Activated T-helper 1 cell treated with anti-CD3 and anti-CD28 coated beads, Interleukin-2, amount 50 U/mL, for 16 hours (primary cell): ENCODE measurements around the gene CENPE.

ENCODE experiments used
- DNase-seq, 2 donors: peaks; one replicate each; pipeline ENCODE4 v3.0.0-alpha.2; 2020; ENCODE audit warnings: low read depth in 1 of 2, low spot score in 1 of 2

The CENPE gene

DNA sequence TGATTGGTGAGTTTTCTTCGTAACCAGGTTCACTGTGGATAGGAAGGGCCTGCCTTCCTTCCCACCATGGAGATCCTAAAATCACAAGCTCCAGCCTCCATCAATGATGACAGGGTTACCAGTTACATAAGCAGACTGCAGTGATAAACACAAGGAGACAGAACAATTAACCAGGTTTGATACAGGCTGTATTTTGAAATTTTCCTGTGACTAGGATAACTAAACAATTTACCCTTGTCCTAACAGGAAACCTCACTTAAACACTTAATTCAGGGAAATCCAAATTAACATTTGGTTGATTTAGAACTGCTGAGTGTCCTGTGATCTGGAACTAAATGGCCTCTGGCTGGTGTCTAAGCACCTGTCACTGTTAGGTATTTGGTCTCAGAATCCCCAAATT lies 118.5 kb downstream of the CENPE start:
- no peak for DNase-seq

DNA sequence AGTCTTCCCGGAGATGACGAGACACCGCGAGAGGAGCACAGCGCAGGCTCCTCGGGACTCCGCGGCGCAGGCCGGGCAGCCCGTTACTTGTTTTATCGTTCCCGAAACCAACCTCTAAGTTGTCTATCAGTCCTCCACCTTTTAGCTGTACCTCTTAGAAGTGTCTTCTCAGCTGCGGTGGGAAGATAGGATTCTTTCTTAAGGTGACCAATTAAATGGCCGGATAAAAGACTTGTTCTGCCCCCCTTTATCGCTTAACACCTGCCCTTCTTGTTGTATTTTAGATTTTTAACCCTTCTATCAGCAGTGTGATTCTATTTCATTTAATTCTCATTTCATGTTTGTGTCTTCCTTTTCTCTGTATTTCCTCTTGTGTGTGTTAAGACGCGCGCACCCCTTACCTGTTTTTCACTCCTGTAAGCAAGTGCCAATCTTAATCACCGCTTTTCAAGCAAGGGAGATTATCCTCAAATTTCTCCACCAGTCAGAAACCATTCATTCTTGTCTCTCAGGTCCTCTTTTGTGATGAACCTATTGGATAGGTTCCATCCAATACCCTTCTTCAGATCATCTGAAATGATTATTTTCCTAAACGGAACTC lies 121.3 kb downstream of the CENPE start, which contains the start of gene SLC9B2:
Gene SLC9B2 (minus strand): TSS at position 15 of the 601 bp plus-strand sequence. CDS start 9,211 bp downstream, outside the sequence.
- DNase-seq, result no peak

- DNase-seq, result peak; percentile 26 to 42
Measured at GRCh38 chr4:103075894-103076746, 122.0 kb downstream of the CENPE start.

- DNase-seq, result no peak
Measured at GRCh38 chr4:103075435-103075893, 122.7 kb downstream of the CENPE start.

GRCh38 chr4:103074744-103075434 lies 123.3 kb downstream of the CENPE start:
- DNase-seq, result no peak

DNA sequence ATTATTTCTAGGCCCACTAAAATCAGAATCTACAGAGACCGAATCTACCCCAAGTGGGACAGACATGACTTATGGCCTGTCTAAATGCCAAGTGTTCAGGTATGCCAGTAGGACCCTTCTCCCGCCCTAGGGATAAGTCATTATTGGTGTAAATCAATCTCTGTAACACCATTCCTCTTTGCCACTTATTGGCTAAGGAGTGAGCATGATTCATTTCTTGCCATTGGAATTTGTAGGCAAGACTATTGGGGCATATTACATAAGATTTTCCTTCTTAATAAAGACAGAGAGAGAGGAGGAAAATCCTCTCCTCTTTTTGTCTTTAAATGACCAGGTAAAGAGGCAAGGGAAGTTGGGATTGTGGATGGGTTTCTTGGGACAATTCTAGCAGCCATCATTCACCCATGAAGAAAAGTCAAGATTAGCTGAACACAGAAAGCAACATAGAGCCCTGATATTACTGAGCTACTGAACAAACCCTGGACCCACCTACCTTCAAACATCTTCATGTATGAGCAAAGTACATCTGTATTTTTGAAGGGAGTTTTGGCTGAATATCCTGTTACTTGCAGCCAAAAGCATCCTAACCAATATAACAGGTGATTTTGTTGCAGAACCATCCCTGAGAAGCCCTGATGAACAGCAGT lies 124.2 kb downstream of the CENPE start:
- no peak for DNase-seq

DNA sequence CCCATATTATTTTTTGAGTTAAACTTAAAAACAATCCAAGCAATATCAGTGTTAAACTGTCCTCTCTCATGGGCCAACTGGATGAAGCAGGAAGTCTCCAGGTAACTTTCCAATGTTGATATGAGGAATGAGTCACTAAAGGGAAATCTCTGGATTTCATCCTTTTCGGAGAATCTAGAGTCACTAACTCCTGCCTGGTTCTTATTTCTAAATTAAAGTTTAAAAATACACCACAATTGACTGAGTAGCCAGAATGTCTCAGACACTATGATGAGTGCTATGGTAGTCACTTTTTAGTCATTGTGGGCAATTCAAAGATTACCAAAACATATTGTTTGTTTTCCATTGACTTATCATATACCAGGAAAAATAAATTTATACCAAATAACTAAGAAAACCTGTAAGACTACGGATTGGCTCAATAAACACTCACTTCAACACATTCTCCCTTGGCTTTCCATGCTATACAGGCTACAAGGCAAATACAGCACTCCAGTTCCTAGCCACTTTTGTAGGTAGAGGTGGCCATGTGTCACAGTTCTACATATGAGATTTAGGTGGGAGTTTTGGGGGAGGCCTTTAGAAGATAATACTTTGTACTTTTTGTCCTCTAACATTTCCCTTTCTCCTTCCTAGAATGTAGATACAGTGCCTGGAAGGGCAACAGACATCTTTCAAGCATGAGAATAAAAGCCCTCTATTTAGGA lies 130.1 kb downstream of the CENPE start:
- no peak for DNase-seq

DNA sequence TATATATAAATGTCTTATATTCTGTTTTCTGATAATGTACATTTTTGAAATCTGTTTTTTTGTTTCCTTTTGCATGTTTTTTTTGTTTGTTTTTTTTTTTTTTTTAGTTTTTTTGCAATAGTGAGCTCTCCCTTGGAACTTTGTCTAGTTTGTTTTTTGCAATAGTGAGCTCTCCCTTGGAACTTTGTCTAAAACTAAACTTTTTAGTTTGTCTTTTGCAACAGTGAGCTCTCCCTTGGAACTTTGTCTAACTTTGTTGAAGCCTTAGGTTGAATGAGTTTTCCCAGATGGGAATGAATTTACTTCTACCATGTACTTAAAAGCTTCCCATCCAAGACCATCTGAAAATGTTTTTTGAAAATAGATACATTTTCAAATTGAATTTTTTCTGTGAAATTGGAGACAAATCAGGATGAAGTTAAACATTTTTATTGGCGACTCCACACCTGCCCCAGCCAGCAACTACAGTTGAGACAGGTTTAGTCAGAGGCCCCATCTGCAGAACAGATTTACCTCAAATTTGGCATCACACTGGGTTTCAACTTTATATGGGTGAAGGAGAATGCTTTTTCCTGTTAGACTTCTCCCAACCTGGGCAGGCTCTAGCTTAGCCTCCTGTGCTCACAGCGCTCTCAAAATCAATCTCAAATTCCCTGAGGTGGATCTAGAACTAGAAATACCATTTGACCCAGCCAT lies 137.5 kb downstream of the CENPE start:
- no peak for DNase-seq
